ENCODE data around the gene ABCA13. TPM values are rescaled to one million over a fixed set of nuclear protein-coding genes. Genes with fewer than 3 reads are reported as not detected.

Gene ABCA13
- total and polyA plus RNA-seq, 2 donors from 2014 or later, result 0.62 to 6.0 TPM

GRCh38 chr7:48424731-48425130, 253.5 kb downstream of the ABCA13 start:
- no peaks in the 10 kb centered on the region for H3K9me3 ChIP-seq (ENCODE audit: control insufficient read depth in 2 of 3, insufficient read depth in 1 of 3, low read length in 3 of 3)
- no peak for FAIRE-seq
- no peak overlapping the region for H3K27ac ChIP-seq (ENCODE audit: low read depth in 2 of 2, low read length in 2 of 2)
- no peak overlapping the region for H3K4me3 ChIP-seq (ENCODE audit: low read length in 3 of 3)
- peak; percentile 28 for TF ChIP-seq CTCF (IDR thresholded peaks at IDR 0.05; ENCODE audit: borderline replicate concordance, extremely low read depth, insufficient read depth)
- H3K27me3 ChIP-seq (ENCODE audit: control insufficient read depth, insufficient read depth, low read length), result no peaks in the 10 kb centered on the region
- DNase-seq, result peak in 2 of 5 donors; percentile 9 to 12
- intact Hi-C loops (cut with DNase I), result no loop called here
- H3K36me3 ChIP-seq (ENCODE audit: control insufficient read depth in 2 of 3, insufficient read depth in 3 of 3, low read length in 3 of 3), result no peaks in the 10 kb centered on the region
- H3K4me1 ChIP-seq (ENCODE audit: control insufficient read depth in 2 of 3, insufficient read depth in 2 of 3, low read depth in 1 of 3, low read length in 3 of 3), result no peaks in the 10 kb centered on the region
- H3K9ac ChIP-seq (ENCODE audit: low read length in 3 of 3), result no peak overlapping the region

- H3K4me3 ChIP-seq (ENCODE audit: low read length in 3 of 3), result no peak overlapping the region
- no peak for FAIRE-seq
- no peaks in the 10 kb centered on the region for H3K36me3 ChIP-seq (ENCODE audit: control insufficient read depth in 2 of 3, insufficient read depth in 3 of 3, low read length in 3 of 3)
- H3K27me3 ChIP-seq (ENCODE audit: control insufficient read depth, insufficient read depth, low read length), result no peaks in the 10 kb centered on the region
- no peak overlapping the region for H3K9ac ChIP-seq (ENCODE audit: low read length in 3 of 3)
- no peaks in the 10 kb centered on the region for H3K4me1 ChIP-seq (ENCODE audit: control insufficient read depth in 2 of 3, insufficient read depth in 2 of 3, low read depth in 1 of 3, low read length in 3 of 3)
- no peaks in the 10 kb centered on the region for H3K9me3 ChIP-seq (ENCODE audit: control insufficient read depth in 2 of 3, insufficient read depth in 1 of 3, low read length in 3 of 3)
- DNase-seq, result no peak
- intact Hi-C loops (cut with DNase I), result no loop called here
- H3K27ac ChIP-seq (ENCODE audit: low read depth in 2 of 2, low read length in 2 of 2), result no peak overlapping the region
- TF ChIP-seq CTCF (IDR thresholded peaks at IDR 0.05; ENCODE audit: borderline replicate concordance, extremely low read depth, insufficient read depth), result no peak
Measured at GRCh38 chr7:48426331-48426965, 255.2 kb downstream of the ABCA13 start.

GRCh38 chr7:48426966-48427555, 255.8 kb downstream of the ABCA13 start:
- H3K4me3 ChIP-seq (ENCODE audit: low read length in 3 of 3), result no peak overlapping the region
- intact Hi-C loops (cut with DNase I), result no loop called here
- no peaks in the 10 kb centered on the region for H3K36me3 ChIP-seq (ENCODE audit: control insufficient read depth in 2 of 3, insufficient read depth in 3 of 3, low read length in 3 of 3)
- H3K27me3 ChIP-seq (ENCODE audit: control insufficient read depth, insufficient read depth, low read length), result no peaks in the 10 kb centered on the region
- no peaks in the 10 kb centered on the region for H3K4me1 ChIP-seq (ENCODE audit: control insufficient read depth in 2 of 3, insufficient read depth in 2 of 3, low read depth in 1 of 3, low read length in 3 of 3)
- H3K27ac ChIP-seq (ENCODE audit: low read depth in 2 of 2, low read length in 2 of 2), result no peak overlapping the region
- no peak overlapping the region for H3K9ac ChIP-seq (ENCODE audit: low read length in 3 of 3)
- FAIRE-seq (no peak), DNase-seq (peak in 3 of 5 donors; percentile 14 to 33 (median 22))
- no peak for TF ChIP-seq CTCF (IDR thresholded peaks at IDR 0.05; ENCODE audit: borderline replicate concordance, extremely low read depth, insufficient read depth)
- H3K9me3 ChIP-seq (ENCODE audit: control insufficient read depth in 2 of 3, insufficient read depth in 1 of 3, low read length in 3 of 3), result no peaks in the 10 kb centered on the region
